Measurements from ENCODE around the gene JMJD7. TPM values are rescaled to one million over a fixed set of nuclear protein-coding genes. Genes with fewer than 3 reads are reported as not detected.
A peak's percentile ranks its signal among the peaks of the same experiment; 100 is the strongest.

JMJD7 gene
- total RNA-seq, 2 experiments from 2014 or later: 33.8 to 54.3 TPM

- Mint-ChIP-seq H3K36me3 (no peaks in the 10 kb centered on the region), H3K4me3 (no peak overlapping the region), H3K4me1 (peaks cover 27% of the 10 kb centered on the region), H3K27me3 (no peaks in the 10 kb centered on the region), H3K27ac (no peak overlapping the region), H3K9me3 (no peaks in the 10 kb centered on the region)
- POLR2A ChIA-PET: interaction anchor here (0.6 to 4.5 kb wide), 2 partner anchors 32 to 477 kb away, joined by 3 to 20 read pairs; partner anchors contain the start of gene MAPKBP1
- ATAC-seq (ENCODE audit: low read depth): no peak
- no peak for DNase-seq
Measured at GRCh38 chr15:41806291-41807181, 21.4 kb upstream of the JMJD7 start.

- Mint-ChIP-seq H3K27ac (no peak overlapping the region), H3K4me3 (no peak overlapping the region), H3K4me1 (peaks cover 31% of the 10 kb centered on the region), H3K9me3 (no peaks in the 10 kb centered on the region), H3K36me3 (peaks cover 2% of the 10 kb centered on the region), H3K27me3 (no peaks in the 10 kb centered on the region)
- no peak for ATAC-seq (ENCODE audit: low read depth)
- POLR2A ChIA-PET: interaction anchor here (0.7 to 4.5 kb wide), 2 partner anchors 35 to 430 kb away, joined by 4 to 54 read pairs; partner anchors contain the start of gene MAPKBP1
- no peak for DNase-seq
Measured at GRCh38 chr15:41809121-41809520, 18.8 kb upstream of the JMJD7 start.

GRCh38 chr15:41809526-41810220 is 18.2 kb upstream of the JMJD7 start:
- Mint-ChIP-seq H3K9me3 (no peaks in the 10 kb centered on the region), H3K4me1 (peaks cover 30% of the 10 kb centered on the region), H3K27me3 (no peaks in the 10 kb centered on the region), H3K36me3 (peaks cover 2% of the 10 kb centered on the region), H3K27ac (peak overlapping the region; percentile 43), H3K4me3 (no peak overlapping the region)
- ATAC-seq (ENCODE audit: low read depth) (no peak), DNase-seq (no peak)
- POLR2A ChIA-PET: interaction anchor here (0.8 to 4.5 kb wide), 3 partner anchors 7 to 36 kb away, joined by 3 to 54 read pairs (median 4); partner anchors contain the start of gene MAPKBP1

- DNase-seq: no peak
- Mint-ChIP-seq H3K27me3 (no peaks in the 10 kb centered on the region), H3K36me3 (peaks cover 2% of the 10 kb centered on the region), H3K4me3 (peak overlapping the region; percentile 17), H3K27ac (peak overlapping the region; percentile 43), H3K4me1 (peaks cover 25% of the 10 kb centered on the region), H3K9me3 (no peaks in the 10 kb centered on the region)
- ATAC-seq (ENCODE audit: low read depth): peak; percentile 31
- POLR2A ChIA-PET: interaction anchor here (0.6 to 4.5 kb wide), 9 partner anchors 8 to 345 kb away, joined by 3 to 54 read pairs (median 4); partner anchors contain the start of gene MAPKBP1
Measured at GRCh38 chr15:41810651-41811431, 17.1 kb upstream of the JMJD7 start.

- peak; percentile 81 for ATAC-seq (ENCODE audit: low read depth)
- Mint-ChIP-seq H3K36me3 (peaks cover 6% of the 10 kb centered on the region), H3K4me3 (peak overlapping the region; percentile 17), H3K27ac (peak overlapping the region; percentile 37), H3K4me1 (peaks cover 25% of the 10 kb centered on the region), H3K27me3 (no peaks in the 10 kb centered on the region), H3K9me3 (no peaks in the 10 kb centered on the region)
- DNase-seq: peak; percentile 80
- POLR2A ChIA-PET: interaction anchor here (1.0 to 4.5 kb wide), 7 partner anchors 31 to 346 kb away, joined by 3 to 54 read pairs (median 4); partner anchors contain the start of gene MAPKBP1
Measured at GRCh38 chr15:41811432-41812195, 16.3 kb upstream of the JMJD7 start.

GRCh38 chr15:41812820-41813375 is 15.0 kb upstream of the JMJD7 start:
- no peak for ATAC-seq (ENCODE audit: low read depth)
- DNase-seq: no peak
- Mint-ChIP-seq H3K9me3 (no peaks in the 10 kb centered on the region), H3K27ac (peak overlapping the region; percentile 19), H3K27me3 (no peaks in the 10 kb centered on the region), H3K4me1 (peaks cover 25% of the 10 kb centered on the region), H3K36me3 (peaks cover 11% of the 10 kb centered on the region), H3K4me3 (no peak overlapping the region)
- POLR2A ChIA-PET: interaction anchor here (4.5 kb wide), 1 partner anchor 39 kb away, joined by 54 read pairs; the partner anchor contains the start of gene MAPKBP1

- POLR2A ChIA-PET: interaction anchor here (1.0 to 1.1 kb wide), 2 partner anchors 39 to 117 kb away, joined by 3 read pairs; partner anchors contain the start of gene MAPKBP1
- ATAC-seq (ENCODE audit: low read depth): no peak
- no peaks in the 10 kb centered on the region for H3K27me3 Mint-ChIP-seq
- no peak overlapping the region for H3K4me3 Mint-ChIP-seq
- no peak for DNase-seq
- H3K4me1 Mint-ChIP-seq: peaks cover 25% of the 10 kb centered on the region
- H3K36me3 Mint-ChIP-seq: peaks cover 11% of the 10 kb centered on the region
- H3K27ac Mint-ChIP-seq: peak overlapping the region; percentile 19
- no peaks in the 10 kb centered on the region for H3K9me3 Mint-ChIP-seq
Measured at GRCh38 chr15:41813426-41813825, 14.5 kb upstream of the JMJD7 start.

- Mint-ChIP-seq H3K4me3 (no peak overlapping the region), H3K9me3 (no peaks in the 10 kb centered on the region), H3K27ac (no peak overlapping the region), H3K36me3 (peaks cover 14% of the 10 kb centered on the region), H3K4me1 (peaks cover 20% of the 10 kb centered on the region), H3K27me3 (no peaks in the 10 kb centered on the region)
- no peak for ATAC-seq (ENCODE audit: low read depth)
- DNase-seq: no peak
- POLR2A ChIA-PET: interaction anchor here (1.1 kb wide), 1 partner anchor 119 kb away, joined by 3 read pairs; no protein-coding TSS in a partner anchor
Measured at GRCh38 chr15:41814534-41814933, 13.4 kb upstream of the JMJD7 start.

- no peak overlapping the region for H3K4me3 Mint-ChIP-seq
- peaks cover 1% of the 10 kb centered on the region for H3K4me1 Mint-ChIP-seq
- POLR2A ChIA-PET: no interaction called here
- H3K36me3 Mint-ChIP-seq: peaks cover 14% of the 10 kb centered on the region
- DNase-seq: no peak
- H3K9me3 Mint-ChIP-seq: no peaks in the 10 kb centered on the region
- no peaks in the 10 kb centered on the region for H3K27me3 Mint-ChIP-seq
- no peak for ATAC-seq (ENCODE audit: low read depth)
- H3K27ac Mint-ChIP-seq: no peak overlapping the region
Measured at GRCh38 chr15:41816788-41817187, 11.1 kb upstream of the JMJD7 start.

- no peaks in the 10 kb centered on the region for H3K9me3 Mint-ChIP-seq
- H3K4me1 Mint-ChIP-seq: peaks cover 1% of the 10 kb centered on the region
- no peak for DNase-seq
- peaks cover 14% of the 10 kb centered on the region for H3K36me3 Mint-ChIP-seq
- ATAC-seq (ENCODE audit: low read depth): no peak
- H3K27me3 Mint-ChIP-seq: no peaks in the 10 kb centered on the region
- POLR2A ChIA-PET: no interaction called here
- no peak overlapping the region for H3K27ac Mint-ChIP-seq
- no peak overlapping the region for H3K4me3 Mint-ChIP-seq
Measured at GRCh38 chr15:41817327-41817726, 10.6 kb upstream of the JMJD7 start.

- DNase-seq (no peak), ATAC-seq (ENCODE audit: low read depth) (no peak)
- POLR2A ChIA-PET: no interaction called here
- peaks cover 1% of the 10 kb centered on the region for H3K4me1 Mint-ChIP-seq
- H3K27me3 Mint-ChIP-seq: no peaks in the 10 kb centered on the region
- peaks cover 14% of the 10 kb centered on the region for H3K36me3 Mint-ChIP-seq
- no peak overlapping the region for H3K27ac Mint-ChIP-seq
- H3K4me3 Mint-ChIP-seq: no peak overlapping the region
- no peaks in the 10 kb centered on the region for H3K9me3 Mint-ChIP-seq
Measured at GRCh38 chr15:41817781-41818180, 10.1 kb upstream of the JMJD7 start.

- no peak for DNase-seq
- POLR2A ChIA-PET: no interaction called here
- no peaks in the 10 kb centered on the region for H3K4me1 Mint-ChIP-seq
- H3K27me3 Mint-ChIP-seq: no peaks in the 10 kb centered on the region
- H3K27ac Mint-ChIP-seq: peak overlapping the region; percentile 11
- H3K4me3 Mint-ChIP-seq: no peak overlapping the region
- peaks cover 13% of the 10 kb centered on the region for H3K36me3 Mint-ChIP-seq
- ATAC-seq (ENCODE audit: low read depth): no peak
- H3K9me3 Mint-ChIP-seq: no peaks in the 10 kb centered on the region
Measured at GRCh38 chr15:41819455-41820050, 8.3 kb upstream of the JMJD7 start.

Measured in activated naive CD8-positive, alpha-beta T cell treated with anti-CD3 and anti-CD28 coated beads, Interleukin-2, amount 10 ng/mL, durations not matched to agents 7 days and 5 days (primary cell).